ENCODE measurements around the gene KCNIP4. TPM values are rescaled to one million over a fixed set of nuclear protein-coding genes. Genes with fewer than 3 reads are reported as not detected.

Gene KCNIP4
- total RNA-seq, 4 donors from 2014 or later, result 1.3 to 11.1 TPM; not detected in 2

- Histone ChIP-seq H3K36me3 (no peaks in the 10 kb centered on the region), H3K4me3 (no peak overlapping the region), H3K4me1 (no peaks in the 10 kb centered on the region), H3K27ac (peak overlapping the region; percentile 1 to 28), H3K27me3 (no peaks in the 10 kb centered on the region), H3K9me3 (no peaks in the 10 kb centered on the region)
- intact Hi-C loops (cut with DNase I; ENCODE audit: low total_unique reads), result no loop called here
- TF ChIP-seq, protein P1, sequence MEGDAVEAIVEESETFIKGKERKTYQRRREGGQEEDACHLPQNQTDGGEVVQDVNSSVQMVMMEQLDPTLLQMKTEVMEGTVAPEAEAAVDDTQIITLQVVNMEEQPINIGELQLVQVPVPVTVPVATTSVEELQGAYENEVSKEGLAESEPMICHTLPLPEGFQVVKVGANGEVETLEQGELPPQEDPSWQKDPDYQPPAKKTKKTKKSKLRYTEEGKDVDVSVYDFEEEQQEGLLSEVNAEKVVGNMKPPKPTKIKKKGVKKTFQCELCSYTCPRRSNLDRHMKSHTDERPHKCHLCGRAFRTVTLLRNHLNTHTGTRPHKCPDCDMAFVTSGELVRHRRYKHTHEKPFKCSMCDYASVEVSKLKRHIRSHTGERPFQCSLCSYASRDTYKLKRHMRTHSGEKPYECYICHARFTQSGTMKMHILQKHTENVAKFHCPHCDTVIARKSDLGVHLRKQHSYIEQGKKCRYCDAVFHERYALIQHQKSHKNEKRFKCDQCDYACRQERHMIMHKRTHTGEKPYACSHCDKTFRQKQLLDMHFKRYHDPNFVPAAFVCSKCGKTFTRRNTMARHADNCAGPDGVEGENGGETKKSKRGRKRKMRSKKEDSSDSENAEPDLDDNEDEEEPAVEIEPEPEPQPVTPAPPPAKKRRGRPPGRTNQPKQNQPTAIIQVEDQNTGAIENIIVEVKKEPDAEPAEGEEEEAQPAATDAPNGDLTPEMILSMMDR (IDR thresholded peaks at IDR 0.05), result no peak
- no peak for TF ChIP-seq POLR2A (IDR thresholded peaks at IDR 0.05)
- no peak for DNase-seq
Observed at GRCh38 chr4:21726255-21726815, 222.2 kb downstream of the KCNIP4 start.

GRCh38 chr4:21722157-21722839, 226.3 kb downstream of the KCNIP4 start:
- H3K9me3 ChIP-seq, result no peaks in the 10 kb centered on the region
- no peak overlapping the region for H3K27ac ChIP-seq
- no peak for DNase-seq
- intact Hi-C loops (cut with DNase I; ENCODE audit: low total_unique reads), result no loop called here
- no peaks in the 10 kb centered on the region for H3K4me1 ChIP-seq
- no peaks in the 10 kb centered on the region for H3K27me3 ChIP-seq
- no peaks in the 10 kb centered on the region for H3K36me3 ChIP-seq
- TF ChIP-seq, protein P1 (IDR thresholded peaks at IDR 0.05), result no peak
- H3K4me3 ChIP-seq, result no peak overlapping the region

DNA sequence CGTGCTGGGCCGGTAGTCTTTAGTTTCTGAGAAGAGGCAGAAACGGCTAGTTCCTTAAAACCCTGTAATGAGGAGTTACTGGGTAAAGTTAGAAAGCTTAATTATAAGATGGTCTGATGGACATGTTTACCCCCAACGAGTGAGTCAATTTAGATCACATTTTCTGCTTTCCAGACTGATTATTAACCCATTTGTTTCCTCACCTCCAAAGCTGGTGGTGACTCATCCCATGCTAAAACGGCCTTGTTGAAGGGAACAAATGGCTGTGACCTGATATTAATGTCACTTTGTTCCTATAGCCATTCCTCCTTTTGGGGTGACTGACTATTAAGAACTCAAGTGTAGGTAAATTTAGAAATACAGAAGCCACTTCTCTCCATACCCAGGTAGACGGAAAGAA, 232.0 kb downstream of the KCNIP4 start:
- no peak for DNase-seq
- no peak overlapping the region for H3K27ac ChIP-seq
- H3K9me3 ChIP-seq, result no peaks in the 10 kb centered on the region
- intact Hi-C loops (cut with DNase I; ENCODE audit: low total_unique reads), result no loop called here
- H3K36me3 ChIP-seq, result no peaks in the 10 kb centered on the region
- H3K27me3 ChIP-seq, result no peaks in the 10 kb centered on the region
- TF ChIP-seq, protein P1 (IDR thresholded peaks at IDR 0.05), result no peak
- no peak for TF ChIP-seq POLR2A (IDR thresholded peaks at IDR 0.05)
- no peak overlapping the region for H3K4me3 ChIP-seq
- no peaks in the 10 kb centered on the region for H3K4me1 ChIP-seq

DNA sequence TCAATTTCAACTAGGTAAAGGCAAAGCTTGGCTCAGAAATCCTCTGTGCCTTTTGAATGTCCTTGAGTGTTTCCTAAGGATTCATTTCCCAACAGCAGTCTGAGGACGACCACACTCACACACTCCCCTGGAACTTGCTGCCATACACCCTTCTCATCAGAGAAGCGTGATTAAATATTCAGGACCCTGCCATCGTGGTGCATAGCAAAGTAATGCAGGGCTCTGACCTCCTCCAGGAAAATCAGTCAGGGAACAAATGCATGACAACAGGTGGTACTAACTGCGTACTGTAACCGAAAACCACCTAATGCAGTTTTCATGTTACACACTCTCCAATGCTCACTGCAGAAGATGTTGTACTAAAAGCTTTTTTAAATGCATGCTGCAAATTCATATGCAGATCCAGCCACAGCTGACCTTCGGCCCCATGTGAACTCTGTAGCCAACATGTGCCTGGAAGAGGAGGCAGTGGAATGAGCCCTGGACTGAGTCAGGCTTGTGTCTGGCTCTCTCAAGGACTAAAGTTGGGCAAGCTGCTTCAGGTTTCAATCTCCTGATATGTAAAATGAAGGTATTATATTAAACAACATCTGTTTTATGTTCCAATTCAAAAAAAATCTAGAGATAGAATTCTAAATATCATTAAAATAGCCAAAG, 238.3 kb downstream of the KCNIP4 start:
- H3K27me3 ChIP-seq, result no peaks in the 10 kb centered on the region
- H3K4me3 ChIP-seq, result no peak overlapping the region
- no peaks in the 10 kb centered on the region for H3K9me3 ChIP-seq
- intact Hi-C loops (cut with DNase I; ENCODE audit: low total_unique reads), result no loop called here
- TF ChIP-seq, protein P1 (IDR thresholded peaks at IDR 0.05), result no peak
- TF ChIP-seq POLR2A (IDR thresholded peaks at IDR 0.05), result no peak
- H3K27ac ChIP-seq, result no peak overlapping the region
- DNase-seq, result no peak
- H3K4me1 ChIP-seq, result no peaks in the 10 kb centered on the region
- no peaks in the 10 kb centered on the region for H3K36me3 ChIP-seq

DNA sequence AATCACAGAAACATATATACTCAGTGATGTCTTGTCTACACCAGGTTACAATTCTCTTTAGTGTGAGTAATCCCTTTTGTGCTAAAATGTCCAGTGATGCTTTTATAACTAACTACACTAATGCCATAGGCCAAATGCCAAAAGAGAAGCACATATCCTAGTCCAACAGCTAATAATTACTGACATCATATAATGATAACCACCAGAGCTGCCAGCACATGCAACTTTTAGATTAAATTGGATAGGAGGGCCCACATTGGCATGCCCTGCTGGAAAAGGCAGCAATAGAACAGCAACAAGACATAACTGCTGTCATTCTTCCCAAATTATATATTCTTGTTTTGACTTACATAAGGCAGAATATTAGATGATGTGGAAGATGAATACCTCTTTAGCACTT, 238.8 kb downstream of the KCNIP4 start:
- Histone ChIP-seq H3K4me1 (no peaks in the 10 kb centered on the region), H3K9me3 (no peaks in the 10 kb centered on the region), H3K4me3 (no peak overlapping the region), H3K36me3 (no peaks in the 10 kb centered on the region), H3K27ac (no peak overlapping the region), H3K27me3 (no peaks in the 10 kb centered on the region)
- DNase-seq, result no peak
- intact Hi-C loops (cut with DNase I; ENCODE audit: low total_unique reads), result no loop called here
- TF ChIP-seq, protein P1 (IDR thresholded peaks at IDR 0.05), result no peak
- TF ChIP-seq POLR2A (IDR thresholded peaks at IDR 0.05), result no peak
